Germinal center (tissue), 1 donor: ENCODE data around the gene WIPF2.
"Not testable (repeated sequence)": the region's sequence is repeated elsewhere in the genome, so short reads cannot be mapped to it uniquely, and the experiment has no call there.

Source experiments
- DNase-seq: peaks from one replicate; pipeline ENCODE4 v3.0.0; 2012; ENCODE audit warnings: mixed read lengths, low spot score

WIPF2 gene

DNA sequence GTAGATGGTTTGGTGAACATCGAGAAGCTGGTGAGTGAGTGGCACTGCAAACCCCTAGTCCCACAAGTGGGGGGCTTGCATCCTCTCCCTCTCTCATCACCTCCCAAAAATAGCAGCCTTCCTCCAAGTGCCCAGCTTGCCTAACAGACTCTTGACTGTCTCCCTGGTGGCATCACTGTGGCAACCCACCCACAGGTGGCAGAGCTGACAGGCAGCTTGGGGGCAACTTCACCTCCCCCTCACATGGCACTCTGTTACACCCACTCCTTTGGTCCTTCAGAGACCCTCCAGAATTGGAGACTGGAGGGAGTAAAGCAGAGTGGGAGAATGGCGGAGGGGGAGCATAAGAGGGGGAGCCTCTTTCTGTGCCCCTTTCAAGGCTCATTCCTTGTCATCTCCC is 26.1 kb upstream of the WIPF2 start:
- no peak for DNase-seq

DNA sequence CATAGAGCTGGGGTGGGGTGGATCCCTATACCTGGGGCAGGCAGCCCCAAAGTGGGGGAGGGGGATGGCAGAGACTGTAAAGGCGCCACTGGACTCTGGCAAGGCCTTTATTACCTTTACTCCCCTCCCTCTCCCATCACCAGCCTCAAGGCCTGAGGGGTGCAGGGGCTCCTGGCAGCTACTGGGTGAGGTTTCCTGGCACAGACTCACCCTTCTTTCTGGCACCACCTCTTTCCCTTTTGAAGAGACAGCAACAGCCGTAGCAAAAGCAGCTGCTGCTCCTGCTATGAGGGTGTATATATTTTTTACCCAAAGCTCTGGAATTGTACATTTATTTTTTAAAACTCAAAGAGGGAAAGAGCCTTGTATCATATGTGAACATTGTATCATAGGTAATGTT is 24.3 kb upstream of the WIPF2 start:
- DNase-seq = no peak

DNA sequence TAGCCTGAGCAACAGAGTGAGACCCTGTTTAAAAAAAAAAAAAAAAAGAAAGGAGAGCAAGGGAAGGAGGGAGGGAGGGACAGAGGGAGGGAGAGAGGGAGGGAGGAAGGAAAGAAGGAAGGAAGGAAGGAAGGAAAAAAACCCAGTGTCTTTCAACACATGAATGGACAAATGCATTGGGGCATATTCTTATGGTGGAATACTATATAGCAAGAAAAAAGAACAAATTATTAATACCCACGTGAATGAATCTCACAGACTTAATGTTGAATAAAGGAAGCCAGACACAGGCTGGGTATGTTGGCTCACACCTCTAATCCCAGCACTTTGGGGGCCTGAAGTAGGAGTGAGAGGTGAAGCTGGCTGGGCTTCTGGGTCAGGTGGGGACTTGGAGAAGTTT is 21.6 kb upstream of the WIPF2 start:
- no peak for DNase-seq

- DNase-seq = not testable (repeated sequence)
These were observed 21.1 kb upstream of the WIPF2 start for GRCh38 chr17:40197965-40198456.

GRCh38 chr17:40198576-40198975 is 20.5 kb upstream of the WIPF2 start:
- no peak for DNase-seq

DNA sequence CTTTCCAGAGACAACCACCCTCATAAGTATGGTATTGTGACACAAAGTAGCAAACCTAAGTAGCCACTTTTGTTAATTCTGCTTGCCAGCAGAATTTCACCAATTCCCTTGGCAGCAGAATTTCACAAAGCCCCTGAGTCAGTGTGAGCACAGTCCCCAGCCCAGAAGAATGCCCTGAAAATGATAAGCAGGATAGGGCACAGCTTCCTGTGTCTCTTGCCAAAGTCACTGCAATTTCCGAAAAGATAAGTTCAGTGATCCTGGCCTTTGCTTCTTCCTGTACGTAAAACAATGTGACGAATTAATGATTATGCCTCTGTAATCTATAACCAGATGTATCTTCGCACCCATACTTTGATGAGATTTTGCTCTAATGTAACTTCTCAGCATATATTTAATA is 16.0 kb upstream of the WIPF2 start:
- DNase-seq = no peak

GRCh38 chr17:40206193-40206592 is 12.9 kb upstream of the WIPF2 start:
- DNase-seq = not testable (repeated sequence)

DNA sequence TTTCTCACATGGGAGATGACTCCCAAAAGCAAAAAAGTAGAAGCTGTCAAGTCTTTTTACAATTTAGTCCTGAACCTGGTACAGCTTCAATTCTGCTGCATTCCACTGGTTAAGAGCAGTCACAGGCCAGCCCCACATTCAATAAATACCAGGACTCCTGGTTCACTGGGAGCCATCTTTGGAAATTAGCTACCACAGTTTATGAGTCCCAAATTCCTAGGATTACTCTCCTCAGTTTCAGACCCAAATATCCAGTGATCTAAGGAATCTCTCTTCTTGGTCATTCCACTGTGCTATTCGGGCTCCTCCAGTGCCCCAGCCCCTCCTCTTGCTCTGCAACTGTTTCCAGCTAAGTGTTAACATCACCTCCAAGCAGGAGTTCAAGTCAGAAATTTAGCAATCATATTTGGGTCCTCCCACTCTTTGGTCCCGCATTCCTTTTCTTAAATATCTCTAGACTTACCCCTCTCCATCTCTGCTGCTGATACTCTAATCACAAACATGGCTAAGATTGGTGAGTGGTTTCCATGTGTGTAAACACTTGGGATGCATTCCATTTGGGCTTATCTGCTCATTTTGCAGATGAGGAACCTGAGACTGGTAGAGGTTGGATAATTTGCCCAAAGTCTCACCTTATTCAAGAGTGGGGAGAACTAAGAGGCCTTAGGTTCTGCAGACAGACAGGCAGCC is 9.6 kb upstream of the WIPF2 start:
- no peak for DNase-seq

GRCh38 chr17:40213914-40214313 is 5.2 kb upstream of the WIPF2 start:
- DNase-seq = not testable (repeated sequence)

GRCh38 chr17:40218006-40218739 is 931 bp upstream of the WIPF2 start:
- no peak for DNase-seq

- peak; percentile 44 for DNase-seq
These were observed 662 bp downstream of the WIPF2 start for GRCh38 chr17:40219594-40220338.

DNA sequence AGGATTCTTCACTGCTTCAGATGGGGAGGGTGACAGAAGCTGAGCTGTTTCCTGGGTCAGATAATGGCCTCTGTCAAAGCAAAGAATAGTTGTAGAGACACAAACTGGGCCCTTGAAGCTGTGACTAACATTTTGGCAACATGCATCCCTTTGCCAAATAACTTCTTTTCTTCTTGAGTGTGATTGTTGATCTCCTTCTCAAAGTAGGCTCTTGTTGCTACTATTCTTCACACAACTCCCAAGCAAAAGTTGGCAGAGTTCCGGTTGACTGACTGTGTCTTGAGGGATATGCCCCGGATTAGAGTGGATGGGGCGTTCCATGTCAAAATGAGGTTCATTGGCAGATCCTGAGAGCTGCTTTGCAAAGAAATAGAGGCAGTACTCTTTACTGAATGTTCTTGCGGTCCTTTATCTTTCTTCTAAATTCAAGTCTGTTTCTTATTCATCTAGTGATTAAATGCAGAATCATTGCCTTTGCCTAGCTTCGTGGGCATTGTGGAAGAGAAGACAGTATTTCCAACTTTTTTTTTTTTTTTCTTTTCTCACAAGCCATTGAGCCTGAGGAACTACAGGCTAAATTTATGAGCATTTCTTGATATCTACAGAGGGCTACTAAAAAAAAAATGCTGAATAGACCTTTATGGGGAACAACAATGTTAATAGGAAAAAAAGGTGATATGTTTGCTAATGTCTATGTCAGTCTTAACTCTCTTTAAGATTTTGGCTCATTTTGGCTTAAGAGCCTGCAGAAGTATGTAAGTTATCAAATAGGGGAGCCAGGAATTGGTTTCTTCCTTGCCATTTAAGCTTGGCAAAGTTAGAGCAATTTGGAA is 5.8 kb downstream of the WIPF2 start:
- DNase-seq = no peak

DNA sequence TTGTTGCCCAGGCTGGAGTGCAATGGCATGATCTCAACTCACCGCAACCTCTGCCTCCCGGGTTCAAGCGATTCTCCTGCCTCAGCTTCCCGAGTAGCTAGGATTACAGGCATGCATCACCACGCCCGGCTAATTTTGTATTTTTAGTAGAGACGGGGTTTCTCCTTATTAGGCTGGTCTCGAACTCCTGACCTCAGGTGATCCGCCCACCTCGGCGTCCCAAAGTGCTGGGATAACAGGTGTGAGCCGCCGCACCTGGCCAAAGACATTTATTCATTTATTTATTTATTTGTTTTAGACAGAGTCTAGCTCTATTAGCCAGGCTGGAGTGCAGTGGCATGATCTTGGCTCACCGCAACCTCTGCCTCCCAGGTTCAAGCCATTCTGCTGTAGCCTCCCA is 10.0 kb downstream of the WIPF2 start:
- not testable (repeated sequence) for DNase-seq

GRCh38 chr17:40230670-40231069 is 11.6 kb downstream of the WIPF2 start:
- DNase-seq = no peak

DNA sequence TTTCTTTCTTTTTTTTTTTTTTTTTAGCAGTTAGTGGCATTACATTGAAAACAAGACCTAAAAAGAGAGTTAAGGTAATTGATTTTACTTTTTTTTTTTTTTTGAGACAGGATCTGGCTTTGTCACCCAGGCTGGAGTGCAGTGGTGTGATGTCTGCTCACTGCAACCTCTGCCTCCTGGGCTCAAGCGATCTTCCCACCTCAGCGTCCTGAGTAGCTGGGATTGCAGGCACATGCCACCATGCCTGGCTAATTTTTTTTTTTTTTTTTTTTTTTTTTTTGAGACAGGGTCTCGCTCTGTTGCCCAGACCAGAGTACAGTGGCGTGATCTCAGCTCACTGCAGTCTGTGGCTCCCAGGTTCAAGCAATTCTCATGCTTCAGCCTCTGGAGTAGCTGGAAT is 12.8 kb downstream of the WIPF2 start:
- not testable (repeated sequence) for DNase-seq

DNA sequence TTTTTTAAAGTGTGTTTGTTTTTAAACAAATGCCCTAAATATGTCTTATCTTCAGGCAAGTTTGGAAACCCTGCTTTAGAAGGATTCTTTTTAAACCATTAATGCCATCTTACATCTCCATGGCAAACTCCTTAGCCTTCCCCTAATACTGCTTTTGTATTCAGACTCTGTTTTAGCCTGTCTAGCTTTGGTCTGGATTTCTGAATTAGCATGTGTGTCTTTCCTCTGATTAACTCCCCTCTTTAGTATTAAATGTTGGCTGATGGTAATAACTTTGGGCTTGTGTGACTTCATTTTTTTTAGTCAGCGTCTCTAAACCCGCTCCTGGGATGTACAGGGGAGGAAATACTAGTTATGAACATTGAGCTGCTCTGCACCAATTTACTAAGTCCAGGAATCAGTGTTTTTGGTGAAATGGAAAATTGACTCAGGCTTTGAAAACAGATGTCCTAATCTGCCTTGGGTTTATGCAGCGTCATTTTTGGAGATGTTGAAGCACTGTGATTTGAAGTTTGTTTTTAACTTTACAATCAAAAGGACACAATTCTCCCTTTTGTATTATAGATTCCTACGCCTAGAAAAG is 22.2 kb downstream of the WIPF2 start:
- no peak for DNase-seq

DNA sequence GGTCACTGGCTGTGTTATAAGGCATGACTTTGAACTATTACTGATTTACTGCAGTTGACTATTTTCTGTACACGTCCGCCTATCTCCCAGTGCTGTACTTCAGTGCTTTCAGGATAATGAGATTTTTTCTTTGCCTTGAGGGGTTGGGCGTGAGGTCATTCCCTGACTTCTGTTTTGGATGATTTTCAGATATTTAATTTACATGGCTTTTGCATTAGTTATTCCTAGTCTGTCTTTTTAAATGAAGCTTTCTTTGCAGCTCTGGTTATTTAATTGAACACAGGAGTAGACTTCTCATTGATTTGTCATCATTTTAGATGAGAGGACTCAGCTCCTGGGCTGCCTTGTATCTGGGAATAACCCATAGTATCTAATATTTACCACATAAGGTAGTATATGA is 23.7 kb downstream of the WIPF2 start:
- no peak for DNase-seq

DNA sequence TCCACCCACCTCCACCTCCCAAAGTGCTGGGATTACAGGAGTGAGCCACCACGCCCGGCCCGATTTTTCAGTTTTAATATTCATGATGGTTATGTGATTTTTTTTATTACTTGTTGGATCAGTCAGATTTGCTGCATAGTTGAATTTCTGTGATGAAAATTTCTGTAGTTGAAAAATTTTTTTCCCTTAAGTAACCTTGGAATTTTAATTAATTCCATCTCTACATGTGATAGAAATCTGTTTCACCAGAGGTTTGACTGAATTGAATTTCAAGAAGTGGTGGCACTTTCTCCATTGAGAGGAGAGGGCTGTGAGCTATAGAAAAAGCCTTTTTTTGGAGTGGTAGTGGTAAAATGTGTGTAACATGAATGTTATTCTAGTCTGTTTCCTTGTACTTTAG is 24.7 kb downstream of the WIPF2 start:
- no peak for DNase-seq

DNA sequence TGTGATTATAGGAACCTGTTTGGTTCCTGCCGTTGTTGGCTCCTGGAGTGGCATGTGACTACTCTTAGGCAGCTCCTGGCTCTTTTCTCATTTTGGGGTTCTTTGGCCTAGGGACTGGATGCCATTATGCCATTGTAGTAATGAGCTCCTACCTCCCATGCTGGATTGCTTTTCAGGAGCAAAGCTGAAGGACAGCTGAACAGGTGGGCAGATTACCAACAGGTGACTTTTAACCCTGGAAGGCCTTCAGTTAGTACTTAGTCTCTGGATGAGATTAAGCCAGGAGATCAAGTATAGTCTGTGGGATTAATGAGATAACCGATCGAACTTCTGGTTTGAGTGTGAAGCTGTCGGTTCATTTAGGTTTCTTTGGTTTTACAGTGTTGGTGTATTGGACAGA is 25.2 kb downstream of the WIPF2 start:
- DNase-seq = no peak

GRCh38 chr17:40247926-40248495 is 28.9 kb downstream of the WIPF2 start:
- no peak for DNase-seq

DNA sequence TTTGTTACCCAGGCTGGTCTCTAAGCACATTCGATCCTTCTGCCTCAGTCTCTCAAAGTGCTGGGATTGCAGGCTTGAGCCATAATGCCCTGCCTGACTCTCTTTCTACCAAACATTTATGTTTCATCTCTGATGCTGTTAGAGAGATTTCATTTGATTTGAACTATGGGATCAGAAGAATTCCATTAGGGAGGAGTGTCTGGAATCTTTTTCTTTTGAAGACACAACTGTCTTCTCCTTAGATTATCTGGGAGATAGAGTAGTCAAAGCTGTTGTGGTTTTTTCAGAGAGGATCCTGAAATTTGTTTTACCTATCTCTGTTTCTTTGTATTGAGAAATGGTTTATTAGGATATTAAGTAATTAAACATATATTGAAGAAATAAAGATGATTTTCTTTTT is 29.4 kb downstream of the WIPF2 start:
- no peak for DNase-seq
